ENCODE results near the gene C1orf210.

Gene C1orf210

GRCh38 chr1:43311521-43311920 is 26.1 kb upstream of the C1orf210 start:
- no peak for DNase-seq

GRCh38 chr1:43309405-43310025 is 24.1 kb upstream of the C1orf210 start:
- DNase-seq: no peak

GRCh38 chr1:43308635-43309404 is 23.4 kb upstream of the C1orf210 start:
- DNase-seq: no peak

GRCh38 chr1:43307458-43308158 is 22.2 kb upstream of the C1orf210 start:
- no peak for DNase-seq

GRCh38 chr1:43306688-43307457 is 21.5 kb upstream of the C1orf210 start:
- DNase-seq: no peak

GRCh38 chr1:43305926-43306687 is 20.7 kb upstream of the C1orf210 start:
- DNase-seq: no peak

GRCh38 chr1:43305461-43305860 is 20.1 kb upstream of the C1orf210 start:
- DNase-seq: no peak

GRCh38 chr1:43304771-43305300 is 19.5 kb upstream of the C1orf210 start:
- no peak for DNase-seq

GRCh38 chr1:43304314-43304681 is 18.9 kb upstream of the C1orf210 start:
- no peak for DNase-seq

GRCh38 chr1:43303471-43304313 is 18.3 kb upstream of the C1orf210 start:
- no peak for DNase-seq

GRCh38 chr1:43302721-43303470 is 17.5 kb upstream of the C1orf210 start:
- no peak for DNase-seq

GRCh38 chr1:43302201-43302600 is 16.8 kb upstream of the C1orf210 start:
- no peak for DNase-seq

GRCh38 chr1:43300378-43301094 is 15.2 kb upstream of the C1orf210 start, which contains the start of gene TIE1:
Gene TIE1, plus strand, starts transcription at chr1:43300982. Its CDS starts 90 bp downstream, at chr1:43301072.
- DNase-seq: no peak

GRCh38 chr1:43299101-43299500 is 13.7 kb upstream of the C1orf210 start:
- DNase-seq: no peak

GRCh38 chr1:43298055-43298454 is 12.7 kb upstream of the C1orf210 start:
- no peak for DNase-seq

- DNase-seq: no peak
These were observed 10.8 kb upstream of the C1orf210 start for GRCh38 chr1:43296207-43296606.

- DNase-seq: no peak
These were observed 9.4 kb upstream of the C1orf210 start for GRCh38 chr1:43294761-43295160.

GRCh38 chr1:43293896-43294760 is 8.7 kb upstream of the C1orf210 start:
- no peak for DNase-seq

- DNase-seq: no peak
These were observed 7.8 kb upstream of the C1orf210 start for GRCh38 chr1:43293176-43293575.

Measured in CD4-positive, alpha-beta T cell treated with Interferon alpha-2 for 1 hour (primary cell).